Astrocyte of the cerebellum (primary cell): ENCODE results near the gene GNG12.

Source experiments
- DNase-seq: peaks from one replicate; pipeline ENCODE4 v3.0.0-alpha.2; 2011; ENCODE audit warnings: low read depth
- H3K4me3 ChIP-seq: 2 replicates; pipeline ENCODE4 v1.5.1; 2011; ENCODE audit warnings: mild to moderate bottlenecking, low read depth, low read length, moderate library complexity
- CTCF ChIP-seq: IDR thresholded peaks from 2 replicates; pipeline ENCODE4 v1.5.1; 2012; ENCODE audit warnings: low read length, low read depth, moderate library complexity, mild to moderate bottlenecking; ENCODE audit errors: missing control alignments
- in situ Hi-C: cut with HindIII; loops from 2 replicates; pipeline ENCODE4 v1.10.0; 2017; ENCODE audit warnings: low sequenced_read_pairs

GNG12 gene

GRCh38 chr1:67750691-67751054 lies 82.6 kb downstream of the GNG12 start:
- DNase-seq, result no peak
- in situ Hi-C loops, result loop anchor here (25.0 kb wide), 1 partner anchor 213 kb away; no protein-coding TSS in a partner anchor
- H3K4me3 ChIP-seq, result no peak overlapping the region
- no peak for TF ChIP-seq CTCF

- in situ Hi-C loops, result loop anchor here (25.0 kb wide), 1 partner anchor 213 kb away; no protein-coding TSS in a partner anchor
- DNase-seq, result peak; percentile 73
- no peak overlapping the region for H3K4me3 ChIP-seq
- no peak for TF ChIP-seq CTCF
These were observed 83.2 kb downstream of the GNG12 start for GRCh38 chr1:67749844-67750690.

GRCh38 chr1:67749263-67749843 lies 83.9 kb downstream of the GNG12 start:
- no peak overlapping the region for H3K4me3 ChIP-seq
- no peak for TF ChIP-seq CTCF
- DNase-seq, result no peak
- in situ Hi-C loops, result no loop called here

GRCh38 chr1:67748630-67749029 lies 84.6 kb downstream of the GNG12 start:
- H3K4me3 ChIP-seq, result no peak overlapping the region
- in situ Hi-C loops, result no loop called here
- TF ChIP-seq CTCF, result no peak
- peak; percentile 65 for DNase-seq

- TF ChIP-seq CTCF, result no peak
- in situ Hi-C loops, result no loop called here
- no peak overlapping the region for H3K4me3 ChIP-seq
- no peak for DNase-seq
These were observed 85.4 kb downstream of the GNG12 start for GRCh38 chr1:67747671-67748546.

- TF ChIP-seq CTCF, result no peak
- in situ Hi-C loops, result no loop called here
- no peak for DNase-seq
- H3K4me3 ChIP-seq, result no peak overlapping the region
These were observed 87.2 kb downstream of the GNG12 start for GRCh38 chr1:67745875-67746698.
